HUES6 (cell line): ENCODE measurements around the gene MRTFA.
"Not testable (repeated sequence)": the region's sequence is repeated elsewhere in the genome, so short reads cannot be mapped to it uniquely, and the experiment has no call there.

Experiments used
- H3K27ac ChIP-seq: 2 replicates; pipeline ENCODE4 v1.7.0; 2013; ENCODE audit warnings: low read depth, mild to moderate bottlenecking, low read length, inconsistent platforms
- H3K27me3 ChIP-seq: 2 replicates; pipeline ENCODE4 v1.6.1; 2013; ENCODE audit warnings: low read length; ENCODE audit not compliant: control insufficient read depth, insufficient read depth
- H3K36me3 ChIP-seq: 2 replicates; pipeline ENCODE4 v1.6.1; 2013; ENCODE audit warnings: low read length; ENCODE audit not compliant: control insufficient read depth, insufficient read depth
- H3K4me1 ChIP-seq: 2 replicates; pipeline ENCODE4 v1.6.1; 2013; ENCODE audit warnings: low read length; ENCODE audit not compliant: control insufficient read depth, insufficient read depth
- H3K4me3 ChIP-seq: 2 replicates; pipeline ENCODE4 v1.5.1; 2013; ENCODE audit warnings: low read depth, low read length
- H3K9ac ChIP-seq: one replicate; pipeline ENCODE4 v1.6.1; 2013; ENCODE audit warnings: mild to moderate bottlenecking, low read length
- H3K9me3 ChIP-seq: 2 replicates; pipeline ENCODE4 v1.6.1; 2013; ENCODE audit warnings: low read depth, low read length; ENCODE audit not compliant: control insufficient read depth, insufficient read depth

Gene MRTFA

DNA sequence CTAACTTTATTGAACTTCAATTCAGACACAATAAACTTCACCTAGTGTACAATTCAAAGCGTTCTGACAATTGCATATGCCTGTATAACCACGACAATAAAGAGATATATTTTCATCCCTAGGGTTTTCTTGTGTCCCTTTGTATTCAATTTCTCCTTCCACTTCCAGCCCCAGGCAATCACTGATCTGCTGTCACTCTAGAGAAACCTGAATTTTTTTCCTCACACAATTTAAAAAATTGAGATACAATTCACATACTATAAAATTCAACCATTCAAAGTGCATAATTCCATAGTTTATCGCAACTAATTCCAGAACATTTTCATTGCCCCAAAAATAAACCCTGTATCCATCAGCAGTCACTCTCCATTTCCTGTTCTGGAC, 116.6 kb downstream of the MRTFA start:
- Histone ChIP-seq H3K4me3 (no peak overlapping the region), H3K9ac (no peak overlapping the region), H3K27me3 (no peaks in the 10 kb centered on the region), H3K36me3 (peaks cover 4% of the 10 kb centered on the region; the same call in 1 of the 2 replicates), H3K27ac (no peak overlapping the region), H3K9me3 (0 out of 2 replicates have a peak, but pooled peaks cover 2% of the 10 kb centered on the region), H3K4me1 (peaks cover 12% of the 10 kb centered on the region)

DNA sequence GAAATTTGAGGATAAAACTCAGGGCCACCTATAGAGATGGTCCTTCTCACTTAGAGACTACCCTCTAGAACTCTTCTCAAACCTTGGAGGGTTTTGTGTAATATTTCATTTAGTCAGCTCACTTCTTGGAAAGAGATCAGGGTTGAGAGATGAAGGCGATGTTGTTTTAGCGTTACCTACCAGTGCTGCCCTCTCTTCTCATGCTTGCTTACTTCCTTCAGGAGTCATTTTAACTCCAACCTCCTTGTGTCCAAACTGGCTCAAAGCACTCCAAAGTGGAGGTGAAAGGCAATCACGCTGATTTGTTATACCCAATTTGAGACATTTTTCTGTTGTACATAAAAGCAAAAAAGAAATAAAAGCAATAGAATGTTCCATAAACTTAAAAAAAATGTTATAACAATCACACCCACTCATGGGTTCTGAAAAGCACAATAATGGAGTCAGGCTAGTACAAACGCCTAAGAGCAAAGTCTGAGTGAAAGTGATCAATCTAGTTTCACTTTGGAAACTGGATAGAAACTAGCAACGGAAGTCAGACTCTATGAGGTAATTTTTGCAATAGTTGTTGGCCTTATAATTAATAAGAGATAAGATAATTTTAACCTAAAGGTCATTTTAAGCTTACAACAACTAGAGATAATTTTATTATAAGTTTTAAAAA, 117.1 kb downstream of the MRTFA start:
- no peaks in the 10 kb centered on the region for H3K27me3 ChIP-seq
- no peak overlapping the region for H3K9ac ChIP-seq
- no peak overlapping the region for H3K4me3 ChIP-seq
- H3K4me1 ChIP-seq, result peaks cover 12% of the 10 kb centered on the region
- H3K27ac ChIP-seq, result no peak overlapping the region
- H3K36me3 ChIP-seq, result peaks cover 4% of the 10 kb centered on the region; the same call in 1 of the 2 replicates
- 0 out of 2 replicates have a peak, but pooled peaks cover 2% of the 10 kb centered on the region for H3K9me3 ChIP-seq

DNA sequence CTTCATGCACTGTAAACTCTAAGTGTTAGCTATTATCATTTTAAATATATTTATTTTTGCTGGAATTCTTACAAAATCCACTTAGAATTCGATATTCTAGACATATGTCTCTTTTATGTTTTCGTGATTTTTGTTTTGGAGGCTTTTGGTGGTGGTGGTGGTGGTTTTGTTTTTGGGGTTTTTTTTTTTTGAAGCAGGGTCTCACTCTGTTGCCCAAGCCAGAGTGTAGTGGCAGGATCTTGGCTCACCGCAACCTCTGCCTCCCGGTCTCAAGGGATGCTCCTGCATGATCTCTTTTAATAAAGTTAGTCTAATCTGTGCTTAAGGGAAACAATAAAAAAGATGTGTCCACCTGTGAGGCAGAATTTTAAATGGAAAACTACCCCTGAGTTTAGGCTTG, 117.7 kb downstream of the MRTFA start:
- H3K27ac ChIP-seq, result no peak overlapping the region
- peaks cover 12% of the 10 kb centered on the region for H3K4me1 ChIP-seq

DNA sequence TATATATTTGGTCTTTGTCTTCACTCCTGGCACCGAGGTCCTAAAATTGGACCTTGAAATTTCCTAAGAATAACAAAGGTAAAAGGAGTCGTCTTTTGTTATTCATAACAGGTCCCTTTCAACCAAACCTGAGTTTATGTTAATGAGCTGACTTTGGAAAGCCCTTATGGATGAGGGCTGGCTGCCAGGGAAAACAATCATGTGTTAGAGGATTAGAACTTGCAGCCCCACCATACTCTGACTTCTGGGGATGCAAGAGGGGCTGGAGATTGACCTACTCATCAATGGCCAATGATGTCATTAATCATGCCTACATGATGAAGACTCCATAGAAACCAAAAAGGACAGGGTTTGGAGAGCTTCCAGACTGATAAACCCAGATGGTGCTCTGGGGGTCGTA, 118.9 kb downstream of the MRTFA start:
- Histone ChIP-seq H3K36me3 (peaks cover 4% of the 10 kb centered on the region; the same call in 1 of the 2 replicates), H3K27me3 (no peaks in the 10 kb centered on the region), H3K9me3 (0 out of 2 replicates have a peak, but pooled peaks cover 2% of the 10 kb centered on the region), H3K4me3 (no peak overlapping the region), H3K27ac (no peak overlapping the region), H3K4me1 (peaks cover 12% of the 10 kb centered on the region), H3K9ac (no peak overlapping the region)

More for the DNA sequence above, 117.7 kb downstream of the MRTFA start:
- Histone ChIP-seq H3K9me3 (0 out of 2 replicates have a peak, but pooled peaks cover 2% of the 10 kb centered on the region), H3K36me3 (peaks cover 4% of the 10 kb centered on the region; the same call in 1 of the 2 replicates), H3K9ac (no peak overlapping the region), H3K27me3 (no peaks in the 10 kb centered on the region), H3K4me3 (no peak overlapping the region)

- Histone ChIP-seq H3K4me1 (peaks cover 12% of the 10 kb centered on the region), H3K27me3 (no peaks in the 10 kb centered on the region), H3K4me3 (no peak overlapping the region), H3K36me3 (peaks cover 4% of the 10 kb centered on the region; the same call in 1 of the 2 replicates), H3K9me3 (0 out of 2 replicates have a peak, but pooled peaks cover 2% of the 10 kb centered on the region), H3K9ac (no peak overlapping the region), H3K27ac (no peak overlapping the region)
These were observed 120.1 kb downstream of the MRTFA start for GRCh38 chr22:40516416-40516815.

DNA sequence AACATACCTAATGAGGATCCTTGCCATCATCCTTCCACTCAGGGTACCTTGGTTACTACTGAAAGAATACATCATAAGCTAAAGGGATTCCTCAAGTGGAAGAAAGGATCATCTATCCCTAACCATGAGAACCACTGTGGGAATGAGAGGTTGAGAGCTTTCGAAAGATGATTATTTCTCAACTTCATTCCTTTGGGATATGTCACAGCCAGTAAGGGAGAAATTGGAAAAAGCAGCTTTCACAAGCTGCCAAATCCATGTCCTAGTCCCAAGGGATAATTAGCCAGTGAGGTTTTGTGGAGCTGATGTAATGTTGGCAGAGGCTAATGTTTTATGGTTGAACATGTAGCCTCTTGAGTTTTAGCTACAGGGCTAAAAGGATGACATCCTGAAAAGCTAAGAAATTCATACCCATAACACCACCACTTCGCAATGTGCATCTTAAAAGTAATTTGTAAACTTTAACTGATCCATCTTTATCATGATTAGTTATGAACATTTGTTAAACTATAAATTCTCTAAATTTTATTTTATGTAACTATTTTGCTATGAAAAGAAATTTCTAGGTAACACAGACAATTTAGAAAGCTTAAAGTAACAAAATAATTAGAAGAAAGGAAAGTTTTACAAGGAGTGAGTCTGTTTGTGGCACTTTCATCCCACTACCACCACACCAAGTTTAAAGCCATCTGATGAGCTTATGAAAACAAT, 123.9 kb downstream of the MRTFA start:
- Histone ChIP-seq H3K9me3 (no peaks in the 10 kb centered on the region), H3K27me3 (no peaks in the 10 kb centered on the region), H3K27ac (no peak overlapping the region), H3K9ac (no peak overlapping the region), H3K4me3 (no peak overlapping the region), H3K4me1 (peaks cover 26% of the 10 kb centered on the region), H3K36me3 (no peaks in the 10 kb centered on the region)

DNA sequence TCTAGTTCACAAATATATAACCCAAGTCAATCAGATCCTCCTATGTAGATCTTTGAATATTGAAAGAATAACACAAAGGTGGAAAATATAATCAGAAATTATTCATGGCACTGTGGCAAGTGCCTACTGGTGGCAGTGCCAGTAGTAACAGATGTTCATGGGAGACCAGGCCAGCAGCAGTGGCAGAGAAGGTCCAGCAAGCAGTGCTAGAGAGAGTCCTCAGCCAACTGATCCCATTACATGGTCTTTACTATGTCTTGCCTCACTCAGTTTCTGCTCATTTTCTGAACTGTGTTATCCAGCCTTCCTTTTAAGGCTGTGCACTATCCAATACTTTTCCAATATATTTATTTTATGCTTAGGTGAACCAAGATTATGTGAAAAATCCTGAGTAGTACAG, 124.9 kb downstream of the MRTFA start:
- Histone ChIP-seq H3K9me3 (no peaks in the 10 kb centered on the region), H3K4me1 (peaks cover 20% of the 10 kb centered on the region), H3K27ac (no peak overlapping the region), H3K27me3 (no peaks in the 10 kb centered on the region), H3K36me3 (no peaks in the 10 kb centered on the region), H3K4me3 (no peak overlapping the region), H3K9ac (no peak overlapping the region)

GRCh38 chr22:40510631-40511364, 125.7 kb downstream of the MRTFA start:
- Histone ChIP-seq H3K27ac (no peak overlapping the region), H3K9me3 (no peaks in the 10 kb centered on the region), H3K4me1 (peaks cover 20% of the 10 kb centered on the region), H3K36me3 (no peaks in the 10 kb centered on the region), H3K27me3 (no peaks in the 10 kb centered on the region), H3K4me3 (no peak overlapping the region), H3K9ac (no peak overlapping the region)

GRCh38 chr22:40509401-40510134, 127.0 kb downstream of the MRTFA start:
- Histone ChIP-seq H3K27ac (0 out of 2 replicates have a peak overlapping the region, but pooled peaks have one; percentile 16), H3K27me3 (no peaks in the 10 kb centered on the region), H3K9ac (no peak overlapping the region), H3K36me3 (no peaks in the 10 kb centered on the region), H3K9me3 (peaks cover 3% of the 10 kb centered on the region; the same call in 1 of the 2 replicates), H3K4me1 (peaks cover 20% of the 10 kb centered on the region), H3K4me3 (no peak overlapping the region)

GRCh38 chr22:40508046-40508445, 128.5 kb downstream of the MRTFA start:
- peaks cover 20% of the 10 kb centered on the region for H3K4me1 ChIP-seq
- H3K9ac ChIP-seq, H3K4me3 ChIP-seq, H3K9me3 ChIP-seq, H3K36me3 ChIP-seq, H3K27me3 ChIP-seq, H3K27ac ChIP-seq: not testable (repeated sequence)
